ENCODE measurements around the gene LGALS8.
"Not testable (repeated sequence)": the region's sequence is repeated elsewhere in the genome, so short reads cannot be mapped to it uniquely, and the experiment has no call there.

The LGALS8 gene

DNA sequence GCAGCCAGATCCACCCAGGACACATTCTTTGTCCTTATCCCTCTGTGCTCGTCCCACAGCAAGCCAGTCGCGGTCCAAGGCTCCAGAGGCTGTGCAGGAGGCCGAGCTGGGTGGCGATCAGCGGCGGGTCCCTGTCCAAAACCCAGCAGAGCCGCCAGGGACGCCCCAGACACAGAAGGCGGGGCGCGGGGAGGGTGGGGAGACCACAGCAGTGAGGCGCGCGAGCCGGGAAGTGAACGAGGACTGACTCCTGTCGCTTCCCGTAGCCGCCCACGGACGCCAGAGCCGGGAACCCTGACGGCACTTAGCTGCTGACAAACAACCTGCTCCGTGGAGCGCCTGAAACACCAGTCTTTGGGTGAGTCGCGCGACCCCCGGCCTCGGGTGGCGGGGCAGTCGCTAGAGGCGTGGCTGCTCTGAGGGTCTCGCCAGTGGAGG is at the start of gene LGALS8:
TSS of gene LGALS8 (plus strand) at position 279 of the 438 bp plus-strand sequence. CDS start 2,089 bp downstream, outside the sequence.
- peak; percentile 90 for DNase-seq

DNA sequence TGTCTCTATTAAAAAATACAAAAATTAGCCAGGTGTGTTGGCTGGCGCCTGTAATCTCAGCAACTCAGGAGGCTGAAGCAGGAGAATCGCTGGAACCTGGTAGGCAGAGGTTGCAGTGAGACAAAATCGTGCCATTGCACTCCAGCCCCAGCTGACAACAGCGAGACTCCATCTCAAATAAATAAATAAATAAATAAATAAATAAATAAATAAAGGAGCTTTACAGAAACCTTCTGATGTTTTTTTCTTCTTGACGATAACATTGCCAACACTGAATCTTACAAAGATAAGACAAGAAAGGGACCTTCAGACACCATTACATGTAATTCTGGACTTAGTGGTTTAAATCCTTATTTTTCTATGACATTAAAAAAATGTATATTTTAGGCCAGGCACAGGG is 47.8 kb upstream of the LGALS8 start:
- no peak for DNase-seq

DNA sequence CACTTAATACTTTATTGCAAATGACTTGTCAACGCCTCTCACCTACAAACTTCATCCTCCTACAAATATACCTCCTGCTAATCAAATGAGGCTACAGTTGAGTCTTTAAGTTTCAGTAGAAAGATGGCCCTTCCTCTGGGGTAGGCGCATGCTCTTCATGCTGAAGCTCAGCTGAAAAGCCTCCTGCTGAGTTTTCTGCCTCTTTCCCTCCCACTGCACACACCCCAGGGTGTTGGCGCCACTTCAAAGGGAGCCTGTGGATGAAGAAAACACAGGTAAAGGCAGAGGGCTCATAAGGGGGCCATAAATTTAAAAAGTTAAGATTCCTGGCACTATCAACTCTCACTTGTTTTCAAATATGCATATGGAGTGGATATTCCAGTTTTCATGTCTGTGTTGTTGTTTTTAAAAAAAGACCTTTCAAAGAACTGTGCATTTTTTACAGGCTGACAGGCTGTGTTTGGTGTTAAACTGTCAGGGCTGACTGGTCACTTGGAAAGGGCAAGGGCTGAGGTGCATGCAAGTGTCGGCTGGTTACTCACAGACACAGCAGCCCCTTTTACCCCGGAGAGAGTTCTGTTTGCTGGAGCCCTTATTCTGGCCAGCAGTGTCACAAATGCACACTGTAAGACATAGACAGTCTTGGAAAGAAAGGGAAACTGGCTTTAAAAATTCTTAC is 42.9 kb upstream of the LGALS8 start:
- DNase-seq: no peak

DNA sequence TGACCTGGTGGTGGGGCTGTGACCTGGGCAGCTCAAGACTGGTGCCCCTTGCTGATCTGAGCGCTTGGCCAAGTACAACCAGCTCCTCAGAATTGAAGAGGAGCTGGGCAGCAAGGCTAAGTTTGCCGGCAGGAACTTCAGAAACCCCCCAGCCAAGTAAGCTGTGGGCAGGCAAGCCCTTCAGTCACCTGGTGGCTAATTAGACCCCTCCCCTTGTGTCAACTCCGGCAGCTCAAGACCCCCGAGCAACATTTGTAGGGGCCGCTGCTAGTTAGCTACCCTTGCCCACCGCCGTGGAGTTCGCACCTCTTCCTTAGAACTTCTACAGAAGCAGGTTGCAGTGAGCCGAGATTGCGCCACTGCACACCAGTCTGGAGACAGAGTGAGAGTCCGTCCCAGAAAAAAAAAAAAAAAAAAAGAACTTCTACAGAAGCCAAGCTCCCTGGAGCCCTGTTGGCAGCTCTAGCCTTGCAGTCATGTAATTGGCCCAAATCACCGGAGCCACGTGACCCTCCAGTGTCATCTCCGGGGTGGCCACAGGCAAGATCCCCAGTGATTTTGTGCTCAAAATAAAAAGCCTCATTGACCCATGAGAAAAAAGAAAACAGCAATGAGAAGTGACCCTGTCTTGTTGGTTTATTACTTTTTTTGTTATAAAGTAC is 39.3 kb upstream of the LGALS8 start:
- DNase-seq: no peak

DNA sequence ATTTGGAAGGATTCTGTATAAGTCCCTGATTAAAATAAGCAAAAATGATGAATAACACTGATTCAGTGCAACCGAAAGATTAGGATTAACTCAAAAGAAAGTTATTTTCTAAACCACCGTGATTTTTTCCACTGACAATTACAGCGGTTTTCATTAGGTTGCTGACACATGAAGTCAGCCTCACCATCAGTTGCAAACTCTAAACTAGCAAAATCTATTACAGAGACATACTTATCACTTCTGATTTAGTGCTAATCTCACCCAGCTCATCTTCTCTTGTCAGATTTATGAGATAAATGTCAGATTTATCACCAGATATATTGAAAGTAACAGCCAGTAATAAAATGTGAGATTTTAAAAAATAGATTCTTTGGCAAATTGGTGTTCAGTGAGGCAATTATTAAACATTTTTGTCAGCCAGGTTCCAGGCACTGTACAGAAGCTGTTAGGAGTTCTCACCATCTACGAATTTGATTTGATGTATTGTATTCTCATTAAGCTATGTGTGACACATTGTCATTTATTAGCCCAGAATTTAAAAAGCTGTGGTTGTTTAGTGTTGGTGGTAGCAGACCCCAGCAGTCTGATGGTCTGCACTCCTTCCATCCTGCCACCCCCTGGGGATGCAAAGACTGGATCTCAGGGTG is 37.3 kb upstream of the LGALS8 start:
- no peak for DNase-seq

DNA sequence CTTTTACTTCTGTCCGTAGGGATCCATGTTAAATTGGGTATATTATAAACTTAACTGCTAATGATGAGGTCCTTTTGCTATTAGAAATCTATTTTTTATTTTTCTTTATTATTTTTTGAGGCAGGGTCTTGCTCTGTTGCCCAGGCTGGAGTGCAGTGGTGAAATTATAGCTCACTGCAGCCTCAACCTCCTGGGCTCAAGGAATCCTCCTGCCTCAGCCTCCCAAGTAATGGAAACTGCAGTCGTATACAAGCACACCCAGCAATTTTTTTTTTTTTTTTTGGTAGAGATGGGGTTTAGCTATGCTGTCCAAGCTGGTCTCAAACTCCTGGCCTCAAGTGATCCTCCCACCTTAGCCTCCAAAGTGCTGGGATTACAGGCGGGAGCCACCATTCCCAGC is 34.6 kb upstream of the LGALS8 start:
- not testable (repeated sequence) for DNase-seq

DNA sequence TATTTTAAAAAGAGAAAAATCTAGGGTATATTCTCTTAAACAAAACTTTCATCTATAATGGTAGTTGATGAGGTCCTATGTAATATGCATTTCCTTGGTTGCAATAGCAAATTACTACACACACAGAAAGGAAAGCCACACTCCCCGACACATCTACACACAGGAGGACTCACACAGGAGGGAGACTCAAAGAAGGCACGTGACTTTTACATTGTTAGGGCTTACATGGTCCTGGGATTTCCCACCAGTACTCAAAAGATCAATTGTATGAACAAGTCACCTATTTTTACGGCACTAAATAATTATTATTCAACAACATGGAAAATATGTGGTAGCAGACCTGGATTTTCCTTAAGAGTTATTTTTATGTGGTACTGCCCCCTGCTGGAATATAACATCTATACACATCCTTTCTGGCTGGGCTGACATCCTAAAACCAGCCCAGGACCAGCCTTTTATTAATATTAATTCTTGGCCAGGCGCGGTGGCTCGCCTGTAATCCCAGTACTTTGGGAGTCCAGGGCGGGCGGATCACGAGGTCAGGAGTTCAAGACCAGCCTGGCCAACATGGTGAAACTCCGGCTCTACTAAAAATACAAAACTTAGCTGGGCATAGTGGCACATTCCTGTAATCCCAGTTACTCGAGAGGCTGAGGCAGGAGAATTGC is 33.9 kb upstream of the LGALS8 start:
- peak; percentile 9 for DNase-seq

DNA sequence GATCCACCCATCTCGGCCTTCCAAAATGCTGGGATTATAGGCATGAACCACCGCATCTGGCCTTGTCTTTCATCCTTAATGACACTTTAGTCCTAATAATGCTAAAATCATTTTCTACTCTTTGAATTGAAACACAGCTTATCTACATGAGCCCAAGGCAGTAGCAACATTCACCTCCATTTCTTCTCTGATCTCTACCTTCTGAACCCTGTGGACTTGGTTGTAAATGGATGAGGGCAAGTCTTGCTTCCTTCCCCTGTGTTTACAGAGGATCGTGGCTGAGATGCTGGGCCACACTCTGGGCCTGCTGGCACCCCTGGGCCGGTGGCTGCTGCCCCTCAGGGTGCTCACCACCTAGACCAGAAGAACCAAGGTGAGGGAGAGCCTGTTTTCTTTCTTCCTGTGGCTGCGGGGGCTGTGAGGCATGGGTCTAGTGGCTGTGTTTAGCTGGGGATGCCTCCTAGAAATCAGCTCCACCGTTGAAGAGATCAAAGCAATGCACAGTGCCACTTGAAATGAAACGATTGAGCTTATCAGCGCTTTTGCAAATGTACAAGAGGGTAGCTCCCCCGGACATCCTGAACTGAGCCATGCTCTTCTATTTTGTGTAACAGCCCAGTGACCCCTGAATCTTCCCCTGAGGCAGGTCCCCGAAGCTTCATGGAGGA is 32.2 kb upstream of the LGALS8 start:
- DNase-seq: no peak

DNA sequence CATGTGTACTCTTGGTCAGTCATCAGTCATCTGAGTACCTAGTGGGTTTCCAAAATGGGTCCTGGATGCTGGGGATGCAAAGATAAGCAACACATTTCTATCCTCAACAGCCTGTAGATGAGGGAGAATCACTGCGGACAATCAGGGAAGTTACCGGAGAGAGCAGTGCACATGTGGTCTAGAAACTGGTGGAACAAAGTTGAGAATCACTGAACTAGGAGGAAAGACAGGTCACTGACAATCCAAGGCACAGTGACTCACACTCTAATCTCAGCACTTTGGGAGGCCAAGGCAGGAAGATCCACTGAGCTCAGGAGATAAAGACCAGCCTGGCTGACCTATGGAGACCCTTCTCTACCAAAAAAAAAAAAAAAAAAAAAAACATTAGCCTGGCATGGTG is 31.4 kb upstream of the LGALS8 start:
- no peak for DNase-seq

DNA sequence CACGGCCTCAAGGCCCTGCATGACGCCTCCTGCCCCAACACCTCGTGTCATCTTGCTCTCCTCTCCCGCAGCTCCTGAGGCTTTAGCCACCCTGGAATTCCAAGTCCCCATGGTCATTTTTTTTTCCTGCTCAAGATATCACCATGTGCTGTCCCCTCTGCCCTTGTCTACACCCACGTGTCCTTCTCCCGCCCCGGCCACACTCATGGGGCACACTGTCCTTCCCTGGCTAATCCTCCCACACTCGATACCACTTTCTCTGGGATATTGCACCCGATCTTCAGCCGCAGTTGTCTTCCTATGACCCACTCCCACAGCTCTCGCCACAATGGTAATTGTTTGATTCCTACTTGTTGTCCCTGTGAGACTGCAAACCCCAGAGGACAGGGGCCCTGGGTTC is 29.7 kb upstream of the LGALS8 start:
- DNase-seq: no peak

DNA sequence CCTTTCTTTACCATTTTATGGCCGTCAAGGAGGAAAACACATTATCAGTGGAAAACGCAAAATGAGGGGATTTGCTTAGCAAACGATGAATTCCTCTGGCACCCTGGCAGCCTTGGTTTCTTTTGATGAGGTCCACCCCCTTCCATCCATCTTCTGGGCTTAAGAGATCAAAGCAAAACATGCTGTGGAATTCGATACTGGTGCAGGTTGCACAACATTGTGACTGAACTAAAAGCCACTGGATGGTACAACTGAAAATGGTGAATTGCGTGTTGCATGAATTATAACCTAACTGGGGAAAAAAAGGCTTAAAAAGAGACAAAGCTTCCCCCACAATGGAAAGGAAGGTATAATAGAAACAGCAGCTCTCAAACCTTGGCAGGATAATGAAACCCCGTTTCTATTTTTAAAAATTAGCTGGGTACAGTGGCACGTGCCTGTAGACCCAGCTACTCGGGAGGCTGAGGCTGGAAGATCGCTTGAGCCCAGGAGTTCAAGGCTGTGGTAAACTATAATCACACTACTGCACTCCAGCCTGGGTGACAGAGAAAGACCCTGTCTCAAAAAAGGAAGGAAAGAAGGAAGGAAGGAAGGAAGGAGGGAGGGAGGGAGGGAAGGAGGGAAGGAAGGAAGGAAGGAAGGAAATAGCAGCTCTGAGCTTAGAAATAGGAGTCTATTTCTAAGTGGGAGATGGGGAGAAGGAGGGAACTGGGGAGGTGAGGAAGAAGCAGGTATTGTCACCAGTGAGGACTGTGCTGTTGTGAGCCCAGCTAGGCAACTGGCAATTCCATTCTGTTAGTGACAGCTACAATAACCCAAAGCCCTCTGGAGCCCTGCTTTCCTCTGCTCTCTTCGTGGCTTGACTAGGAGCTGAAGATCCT is 29.0 kb upstream of the LGALS8 start:
- DNase-seq: no peak

DNA sequence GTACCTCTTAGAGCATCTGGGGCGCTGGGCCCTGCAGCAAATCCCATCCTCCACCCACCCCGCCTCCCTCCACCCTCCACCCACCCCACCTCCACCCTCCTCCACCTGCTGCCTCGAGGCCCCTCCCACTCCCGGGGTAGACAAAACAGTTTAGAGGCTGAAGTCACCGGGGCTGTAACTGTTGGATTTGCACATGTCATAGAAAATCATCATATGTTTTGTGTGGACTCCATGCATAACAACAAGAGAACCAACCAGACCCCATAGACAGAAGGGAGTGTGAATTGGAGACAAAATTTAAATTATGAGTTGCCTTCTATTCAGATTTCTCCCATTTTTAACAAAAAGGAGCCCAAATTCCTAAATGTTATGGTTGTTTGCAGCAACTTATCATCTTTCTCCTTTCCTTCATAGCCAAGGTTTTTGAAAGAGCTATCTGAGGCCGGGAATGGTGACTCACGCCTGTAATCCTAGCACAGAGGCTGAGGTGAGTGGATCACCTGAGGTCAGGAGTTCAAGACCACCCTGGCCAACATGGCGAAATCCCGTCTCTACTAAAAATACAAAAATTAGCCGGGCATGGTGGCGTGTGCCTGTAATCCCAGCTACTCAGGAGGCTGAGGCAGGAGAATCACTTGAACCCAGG is 28.2 kb upstream of the LGALS8 start:
- peak; percentile 8 for DNase-seq

DNA sequence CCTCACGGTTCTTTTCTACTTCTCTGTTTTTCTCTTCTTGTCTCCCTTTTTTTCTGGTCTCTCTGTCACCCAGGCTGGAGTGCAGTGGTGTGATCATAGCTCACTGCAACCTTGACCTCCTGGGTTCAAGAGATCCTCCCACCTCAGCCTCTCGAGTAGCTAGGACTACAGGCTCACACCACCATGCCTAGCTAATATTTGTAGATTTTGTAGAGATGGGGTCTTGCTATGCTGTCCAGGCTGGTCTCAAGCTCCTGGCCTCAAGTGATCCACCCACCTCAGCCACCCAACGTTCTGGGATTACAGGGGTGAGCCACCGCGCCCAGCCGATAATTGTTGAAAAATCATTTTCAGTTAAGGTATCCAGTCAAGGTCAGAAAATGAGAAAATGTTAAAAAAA is 25.9 kb upstream of the LGALS8 start:
- DNase-seq: no peak

DNA sequence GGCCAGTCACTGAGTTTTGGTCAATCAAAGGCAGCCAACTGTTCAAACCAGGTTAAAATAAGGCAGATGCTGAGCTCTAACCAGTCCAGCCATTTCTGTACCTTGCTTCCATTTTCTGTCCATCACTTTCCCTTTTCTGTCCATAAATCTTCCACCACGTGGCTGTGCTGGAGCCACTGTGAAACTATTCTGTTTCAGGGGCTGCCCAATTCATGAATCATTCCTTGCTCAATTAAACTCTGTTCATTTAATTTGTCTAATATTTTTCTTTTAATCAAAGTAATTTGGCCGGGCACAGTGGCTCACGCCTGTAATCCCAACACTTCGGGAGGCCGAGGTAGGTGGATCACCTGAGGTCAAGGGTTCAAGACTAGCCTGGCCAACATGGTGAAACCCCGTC is 22.7 kb upstream of the LGALS8 start:
- DNase-seq: no peak

DNA sequence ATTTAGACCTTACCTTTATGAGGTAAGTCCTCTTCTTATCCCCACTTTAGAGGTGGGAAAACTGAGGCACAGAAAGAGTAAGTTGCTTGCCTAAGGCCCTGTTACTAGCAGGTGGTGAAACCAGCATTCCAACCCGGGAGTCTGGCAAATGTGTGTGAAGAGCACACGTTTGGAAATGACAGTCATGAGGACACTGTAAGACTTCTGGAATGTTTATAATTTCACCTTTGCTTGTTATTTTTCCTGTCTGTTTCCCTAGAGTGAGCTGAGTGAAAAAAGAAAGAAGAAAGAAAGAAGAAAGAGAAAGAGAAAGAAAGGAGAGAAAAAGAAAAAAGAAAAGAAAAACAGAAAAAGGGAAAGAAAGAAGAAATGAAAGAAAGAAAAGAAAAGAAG is 21.2 kb upstream of the LGALS8 start:
- DNase-seq: no peak

DNA sequence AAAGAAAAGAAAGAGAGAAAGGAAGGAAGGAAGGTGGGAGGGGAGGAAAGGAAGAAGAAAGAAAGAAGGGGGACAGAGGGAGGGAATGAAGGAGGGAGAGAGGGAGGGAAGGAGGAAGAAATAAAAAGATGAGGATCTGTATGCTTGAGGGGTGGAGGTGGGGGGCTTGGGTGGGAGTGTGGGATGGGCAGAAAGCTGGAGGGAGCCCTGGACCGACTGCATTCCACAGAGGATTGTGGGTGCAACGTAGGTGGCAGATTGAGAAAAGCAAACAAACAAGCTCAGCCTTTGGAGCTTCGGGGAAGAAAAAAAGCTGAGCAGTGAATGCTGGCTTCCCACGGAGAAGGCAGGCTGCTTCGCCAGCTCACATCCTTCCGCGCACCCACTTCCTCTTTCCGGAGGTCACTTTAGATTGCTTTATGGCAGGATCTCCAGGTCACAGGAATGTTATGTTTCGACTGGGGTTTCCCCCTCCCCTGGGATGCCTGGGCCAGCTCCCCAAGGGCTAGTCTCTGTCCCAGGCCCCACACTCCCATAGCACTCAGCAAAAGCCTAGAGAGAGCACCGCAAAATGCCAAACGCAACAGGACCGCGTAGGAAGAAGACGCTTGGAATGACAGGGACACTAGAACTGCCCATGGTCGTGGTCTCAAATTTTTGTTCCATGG is 20.7 kb upstream of the LGALS8 start:
- DNase-seq: peak; percentile 21

DNA sequence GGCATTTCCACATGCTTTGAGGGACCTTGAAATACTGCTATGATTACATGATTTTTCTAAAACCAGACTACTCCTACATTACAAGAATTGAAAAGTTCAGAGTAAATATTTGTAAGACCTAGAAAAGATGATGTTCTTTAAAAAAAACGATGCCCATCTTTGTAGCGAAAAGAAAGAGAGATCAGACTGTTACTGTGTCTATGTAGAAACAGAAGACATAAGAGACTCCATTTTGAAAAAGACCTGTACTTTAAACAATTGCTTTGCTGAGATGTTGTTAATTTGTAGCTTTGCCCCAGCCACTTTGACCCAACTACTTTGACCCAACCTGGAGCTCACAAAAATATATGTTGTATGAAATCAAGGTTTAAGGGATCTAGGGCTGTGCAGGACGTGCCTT is 19.4 kb upstream of the LGALS8 start:
- not testable (repeated sequence) for DNase-seq

DNA sequence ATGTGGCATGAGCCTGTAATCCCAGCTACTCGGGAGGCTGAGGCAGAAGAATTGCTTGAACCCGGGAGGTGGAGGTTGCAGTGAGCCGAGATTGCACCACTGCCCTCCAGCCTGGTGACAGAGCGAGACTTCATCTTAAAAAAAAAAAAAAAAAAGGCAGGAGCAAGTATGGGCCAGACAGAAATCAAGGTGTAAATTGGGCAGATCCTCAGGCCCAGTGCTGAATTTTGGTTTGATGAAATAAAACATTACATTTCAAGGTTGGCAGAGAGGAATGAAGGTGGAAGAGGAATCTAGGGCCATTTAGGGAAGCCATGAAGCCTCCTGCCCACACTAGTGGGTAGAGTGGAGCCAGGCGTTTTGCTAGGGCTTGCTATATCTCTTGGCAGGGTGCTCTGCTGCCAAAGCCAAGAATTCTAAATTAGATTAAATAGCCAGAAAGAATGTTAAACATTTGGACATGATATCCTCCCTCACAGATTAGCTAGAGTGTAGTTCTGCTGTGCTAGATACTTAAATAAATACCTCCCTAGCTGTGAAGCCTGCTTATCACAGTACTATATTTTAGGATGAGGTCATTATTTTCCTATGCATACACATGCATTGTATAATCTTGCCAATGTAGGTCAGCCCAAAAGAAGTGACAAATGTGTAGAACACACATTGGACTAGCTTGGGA is 16.6 kb upstream of the LGALS8 start:
- no peak for DNase-seq

DNA sequence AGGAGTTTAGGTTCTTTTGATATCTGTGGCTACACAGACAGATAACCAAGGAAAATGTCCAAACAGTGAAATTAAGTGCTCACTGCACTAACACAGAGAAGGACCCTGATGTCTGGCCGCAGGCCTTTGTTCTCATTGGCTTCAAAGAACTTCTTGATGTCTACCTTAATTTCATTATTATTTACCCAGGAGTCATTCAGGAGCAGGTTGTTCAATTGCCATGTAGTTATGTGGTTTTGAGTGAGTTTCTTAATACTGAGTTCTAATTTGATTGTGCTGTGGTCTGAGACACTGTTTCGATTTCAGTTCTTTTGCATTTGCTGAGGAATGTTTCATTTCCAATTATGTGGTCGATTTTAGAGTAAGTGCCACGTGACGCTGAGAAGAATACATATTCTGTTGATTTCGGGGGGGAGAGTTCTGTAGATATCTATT is 15.2 kb upstream of the LGALS8 start:
- no peak for DNase-seq

DNA sequence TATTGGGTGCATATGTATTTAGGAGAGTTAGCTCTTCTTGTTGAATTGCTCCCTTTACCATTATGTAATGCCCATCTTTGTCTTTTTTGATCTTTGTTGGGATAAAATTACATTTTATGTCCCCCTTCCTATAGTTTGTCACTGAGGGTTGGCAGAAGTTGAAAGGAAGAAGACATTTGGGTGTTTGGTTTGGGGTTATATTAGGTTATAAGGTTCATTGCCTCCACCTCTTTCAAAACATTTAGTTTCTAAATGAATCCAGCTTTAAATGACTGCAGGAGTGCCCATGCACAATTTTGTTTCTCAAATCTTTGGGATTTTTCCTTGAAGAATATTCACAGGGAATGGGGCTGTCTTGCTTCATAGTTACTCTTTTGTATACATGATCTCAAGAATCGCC is 14.6 kb upstream of the LGALS8 start:
- no peak for DNase-seq
